ENCODE data around the gene TOP1.

DNA sequence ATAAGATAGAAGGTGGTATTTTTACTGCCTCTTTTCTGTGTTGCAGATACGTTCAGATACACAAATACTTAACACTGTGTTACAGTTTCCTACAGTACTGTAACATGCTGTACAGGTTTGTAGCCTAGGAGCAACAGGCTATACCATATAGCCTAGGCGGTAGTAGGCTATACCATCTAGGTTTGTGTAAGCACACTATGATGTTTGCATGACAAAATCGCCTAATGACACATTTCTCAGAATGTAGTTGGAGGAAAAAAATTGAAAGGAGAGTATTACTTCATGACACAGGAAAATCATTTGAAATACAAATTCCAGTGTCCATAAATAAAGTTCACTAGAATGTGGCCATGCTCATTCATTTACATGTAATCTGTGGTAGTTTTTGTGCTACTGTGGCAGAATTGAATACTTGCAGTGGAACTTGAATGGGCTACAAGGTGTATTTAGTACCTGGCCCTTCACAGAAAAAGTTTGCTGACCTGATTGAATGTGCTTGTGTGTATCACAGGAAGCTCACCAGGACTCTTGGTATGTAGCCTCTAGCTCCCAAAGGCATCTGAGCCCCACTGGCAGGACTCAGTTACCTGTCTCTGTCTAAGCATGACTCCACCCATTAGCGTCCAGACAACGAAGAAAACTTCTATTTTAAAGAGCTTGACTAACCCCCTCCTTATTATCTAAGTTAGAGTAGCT, 18.8 kb downstream of the TOP1 start:
- TF ChIP-seq POLR2A (IDR thresholded peaks at IDR 0.05): no peak
- TF ChIP-seq, protein P1, sequence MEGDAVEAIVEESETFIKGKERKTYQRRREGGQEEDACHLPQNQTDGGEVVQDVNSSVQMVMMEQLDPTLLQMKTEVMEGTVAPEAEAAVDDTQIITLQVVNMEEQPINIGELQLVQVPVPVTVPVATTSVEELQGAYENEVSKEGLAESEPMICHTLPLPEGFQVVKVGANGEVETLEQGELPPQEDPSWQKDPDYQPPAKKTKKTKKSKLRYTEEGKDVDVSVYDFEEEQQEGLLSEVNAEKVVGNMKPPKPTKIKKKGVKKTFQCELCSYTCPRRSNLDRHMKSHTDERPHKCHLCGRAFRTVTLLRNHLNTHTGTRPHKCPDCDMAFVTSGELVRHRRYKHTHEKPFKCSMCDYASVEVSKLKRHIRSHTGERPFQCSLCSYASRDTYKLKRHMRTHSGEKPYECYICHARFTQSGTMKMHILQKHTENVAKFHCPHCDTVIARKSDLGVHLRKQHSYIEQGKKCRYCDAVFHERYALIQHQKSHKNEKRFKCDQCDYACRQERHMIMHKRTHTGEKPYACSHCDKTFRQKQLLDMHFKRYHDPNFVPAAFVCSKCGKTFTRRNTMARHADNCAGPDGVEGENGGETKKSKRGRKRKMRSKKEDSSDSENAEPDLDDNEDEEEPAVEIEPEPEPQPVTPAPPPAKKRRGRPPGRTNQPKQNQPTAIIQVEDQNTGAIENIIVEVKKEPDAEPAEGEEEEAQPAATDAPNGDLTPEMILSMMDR (IDR thresholded peaks at IDR 0.05): no peak
